C4-2B (cell line): ENCODE measurements around the gene CHMP5.

Experiments
- H3K27ac ChIP-seq: fragments of 450-650 bp; 2 replicates; pipeline ENCODE4 v1.5.1; 2017
- ZFX ChIP-seq: fragments of 450-650 bp; IDR thresholded peaks from 2 replicates; pipeline ENCODE4 v1.6.1; 2017
- TF ChIP-seq, protein P1 (sequence below): fragments of 450-650 bp; conservative IDR thresholded peaks from 2 replicates; pipeline ENCODE4 v1.5.1; 2017; ENCODE audit warnings: mild to moderate bottlenecking

Gene CHMP5

GRCh38 chr9:33234511-33235467 lies 30.1 kb upstream of the CHMP5 start:
- peak overlapping the region; percentile 3; the same call in 1 of the 2 replicates for H3K27ac ChIP-seq

GRCh38 chr9:33236571-33236970 lies 28.3 kb upstream of the CHMP5 start:
- no peak overlapping the region for H3K27ac ChIP-seq
- no peak for TF ChIP-seq ZFX
- TF ChIP-seq, protein P1, sequence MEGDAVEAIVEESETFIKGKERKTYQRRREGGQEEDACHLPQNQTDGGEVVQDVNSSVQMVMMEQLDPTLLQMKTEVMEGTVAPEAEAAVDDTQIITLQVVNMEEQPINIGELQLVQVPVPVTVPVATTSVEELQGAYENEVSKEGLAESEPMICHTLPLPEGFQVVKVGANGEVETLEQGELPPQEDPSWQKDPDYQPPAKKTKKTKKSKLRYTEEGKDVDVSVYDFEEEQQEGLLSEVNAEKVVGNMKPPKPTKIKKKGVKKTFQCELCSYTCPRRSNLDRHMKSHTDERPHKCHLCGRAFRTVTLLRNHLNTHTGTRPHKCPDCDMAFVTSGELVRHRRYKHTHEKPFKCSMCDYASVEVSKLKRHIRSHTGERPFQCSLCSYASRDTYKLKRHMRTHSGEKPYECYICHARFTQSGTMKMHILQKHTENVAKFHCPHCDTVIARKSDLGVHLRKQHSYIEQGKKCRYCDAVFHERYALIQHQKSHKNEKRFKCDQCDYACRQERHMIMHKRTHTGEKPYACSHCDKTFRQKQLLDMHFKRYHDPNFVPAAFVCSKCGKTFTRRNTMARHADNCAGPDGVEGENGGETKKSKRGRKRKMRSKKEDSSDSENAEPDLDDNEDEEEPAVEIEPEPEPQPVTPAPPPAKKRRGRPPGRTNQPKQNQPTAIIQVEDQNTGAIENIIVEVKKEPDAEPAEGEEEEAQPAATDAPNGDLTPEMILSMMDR = no peak

More at GRCh38 chr9:33234511-33235467, 30.1 kb upstream of the CHMP5 start:
- no peak for TF ChIP-seq ZFX
- TF ChIP-seq, protein P1 = no peak

DNA sequence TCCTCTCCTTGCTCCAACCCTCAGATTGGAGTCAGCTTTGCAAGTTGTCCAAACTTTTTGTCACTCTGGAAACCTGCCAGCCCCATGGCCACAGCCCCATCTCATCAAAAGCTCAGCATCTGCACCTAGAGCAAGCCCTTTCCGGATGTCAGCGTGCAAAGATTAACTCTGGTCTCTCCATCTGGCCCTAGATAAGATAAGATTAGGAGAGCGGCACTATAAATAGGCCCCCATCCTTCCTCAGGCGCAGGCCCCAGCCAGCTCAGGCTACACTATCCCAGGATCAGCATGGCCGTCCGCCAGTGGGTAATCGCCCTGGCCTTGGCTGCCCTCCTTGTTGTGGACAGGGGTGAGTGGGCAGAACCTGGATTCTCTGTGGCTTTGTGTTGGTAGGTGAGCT lies 24.9 kb upstream of the CHMP5 start, which contains the start of gene SPINK4:
Gene SPINK4 (plus strand): TSS at position 247 of the 400 bp plus-strand sequence. CDS start 42 bp downstream, at position 289.
- TF ChIP-seq, protein P1 = no peak
- TF ChIP-seq ZFX = no peak
- no peak within 1 kb of the TSS for H3K27ac ChIP-seq

DNA sequence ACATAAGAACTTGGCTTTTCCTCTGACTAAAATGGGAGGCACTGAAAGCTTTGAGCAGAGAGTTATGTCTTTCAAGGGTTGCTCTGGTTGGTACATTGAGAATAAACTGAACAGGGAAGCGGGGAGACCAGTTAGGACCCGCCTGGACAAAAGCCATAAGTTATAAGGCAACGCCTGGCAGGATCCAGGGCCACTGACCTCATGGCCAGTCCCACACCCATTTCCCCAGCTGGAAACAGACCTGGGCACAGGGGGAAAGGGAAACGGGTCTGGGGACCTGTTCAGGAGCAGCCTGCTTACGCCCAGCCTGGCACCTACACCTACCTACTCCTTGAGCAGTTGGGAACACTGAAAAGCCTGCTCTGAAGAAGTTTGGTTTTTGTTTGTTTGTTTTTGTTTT lies 23.6 kb upstream of the CHMP5 start:
- H3K27ac ChIP-seq = no peak overlapping the region
- TF ChIP-seq, protein P1 = no peak
- no peak for TF ChIP-seq ZFX

- H3K27ac ChIP-seq = no peak overlapping the region
- TF ChIP-seq, protein P1 = no peak
- no peak for TF ChIP-seq ZFX
Observed at GRCh38 chr9:33242609-33243134, 22.2 kb upstream of the CHMP5 start.

GRCh38 chr9:33244137-33244784 lies 20.6 kb upstream of the CHMP5 start:
- TF ChIP-seq ZFX = no peak
- TF ChIP-seq, protein P1 = no peak

GRCh38 chr9:33245341-33245740 lies 19.5 kb upstream of the CHMP5 start:
- no peak for TF ChIP-seq ZFX
- TF ChIP-seq, protein P1 = no peak
- no peak overlapping the region for H3K27ac ChIP-seq

More at GRCh38 chr9:33244137-33244784, 20.6 kb upstream of the CHMP5 start:
- H3K27ac ChIP-seq = no peak overlapping the region
